Chondrocyte (in vitro differentiated cells): ENCODE measurements around the gene CIT. TPM values are rescaled to one million over a fixed set of nuclear protein-coding genes. Genes with fewer than 3 reads are reported as not detected.

Experiments
- DNase-seq: peaks from one replicate; pipeline ENCODE4 v3.0.0; 2021; ENCODE audit warnings: mixed read lengths, low spot score
- H3K27ac Mint-ChIP-seq: one replicate; pipeline ENCODE4 v1.8.0; 2021; ENCODE audit warnings: mild to moderate bottlenecking, moderate library complexity, mixed read lengths; ENCODE audit not compliant: unreplicated experiment
- H3K27me3 Mint-ChIP-seq: 2 replicates; pipeline ENCODE4 v1.8.0; 2021; ENCODE audit warnings: low read depth, mixed read lengths
- H3K36me3 Mint-ChIP-seq: 2 replicates; pipeline ENCODE4 v1.8.0; 2021; ENCODE audit warnings: low read depth, mixed read lengths
- H3K4me1 Mint-ChIP-seq: 2 replicates; pipeline ENCODE4 v1.8.0; 2021; ENCODE audit warnings: low read depth, mild to moderate bottlenecking, mixed read lengths
- H3K4me3 Mint-ChIP-seq: one replicate; pipeline ENCODE4 v1.8.0; 2021; ENCODE audit warnings: mild to moderate bottlenecking, moderate library complexity, mixed read lengths; ENCODE audit not compliant: unreplicated experiment
- H3K9me3 Mint-ChIP-seq: 2 replicates; pipeline ENCODE4 v1.8.0; 2021; ENCODE audit warnings: low read depth, mixed read lengths
- total RNA-seq: library from RNA; stranded (reverse); gene quantifications from 3 replicates; pipeline ENCODE4 v1.2.1, GENCODE V29; 2021
- TF ChIP-seq, protein P1 (sequence below): fragments of 200-600 bp; sonication (generic); IDR thresholded peaks from 2 replicates; pipeline ENCODE4 v1.5.0; 2021; ENCODE audit warnings: antibody characterized with exemption, mild to moderate bottlenecking, moderate library complexity

CIT gene
- total RNA-seq, 1 donor from 2014 or later: 9.9 TPM

DNA sequence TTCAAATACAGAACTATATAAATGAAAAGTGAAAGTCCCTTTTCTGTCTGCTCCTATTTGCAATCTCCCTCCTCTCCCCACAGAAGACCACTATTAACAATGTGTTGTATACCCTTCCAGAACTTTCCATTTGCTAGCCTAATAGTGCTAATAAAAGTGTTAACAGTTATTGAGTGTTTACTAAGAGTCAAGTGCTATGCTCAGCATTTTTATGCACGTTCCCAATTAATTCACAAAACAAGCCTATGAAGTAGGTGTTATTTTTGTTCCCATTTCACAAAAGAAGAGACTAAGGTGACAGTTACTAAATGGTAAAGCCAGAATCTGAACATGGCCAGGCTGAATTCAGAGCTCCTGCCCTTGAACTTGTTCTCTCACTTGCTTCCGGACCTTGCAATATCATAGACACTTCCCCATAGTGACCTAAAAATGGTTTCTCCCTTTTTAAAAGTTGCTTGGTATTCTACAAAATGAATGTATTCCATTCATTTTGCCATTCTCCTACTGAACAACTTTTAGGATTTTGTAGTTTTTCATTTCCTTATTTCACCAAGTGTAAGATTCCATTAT lies 210.8 kb downstream of the CIT start:
- TF ChIP-seq, protein P1, sequence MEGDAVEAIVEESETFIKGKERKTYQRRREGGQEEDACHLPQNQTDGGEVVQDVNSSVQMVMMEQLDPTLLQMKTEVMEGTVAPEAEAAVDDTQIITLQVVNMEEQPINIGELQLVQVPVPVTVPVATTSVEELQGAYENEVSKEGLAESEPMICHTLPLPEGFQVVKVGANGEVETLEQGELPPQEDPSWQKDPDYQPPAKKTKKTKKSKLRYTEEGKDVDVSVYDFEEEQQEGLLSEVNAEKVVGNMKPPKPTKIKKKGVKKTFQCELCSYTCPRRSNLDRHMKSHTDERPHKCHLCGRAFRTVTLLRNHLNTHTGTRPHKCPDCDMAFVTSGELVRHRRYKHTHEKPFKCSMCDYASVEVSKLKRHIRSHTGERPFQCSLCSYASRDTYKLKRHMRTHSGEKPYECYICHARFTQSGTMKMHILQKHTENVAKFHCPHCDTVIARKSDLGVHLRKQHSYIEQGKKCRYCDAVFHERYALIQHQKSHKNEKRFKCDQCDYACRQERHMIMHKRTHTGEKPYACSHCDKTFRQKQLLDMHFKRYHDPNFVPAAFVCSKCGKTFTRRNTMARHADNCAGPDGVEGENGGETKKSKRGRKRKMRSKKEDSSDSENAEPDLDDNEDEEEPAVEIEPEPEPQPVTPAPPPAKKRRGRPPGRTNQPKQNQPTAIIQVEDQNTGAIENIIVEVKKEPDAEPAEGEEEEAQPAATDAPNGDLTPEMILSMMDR: no peak
- no peak overlapping the region for H3K27ac Mint-ChIP-seq
- no peak overlapping the region for H3K4me3 Mint-ChIP-seq
- H3K27me3 Mint-ChIP-seq: peaks cover 13% of the 10 kb centered on the region
- no peak for DNase-seq
- peaks cover 1% of the 10 kb centered on the region for H3K36me3 Mint-ChIP-seq
- H3K9me3 Mint-ChIP-seq: no peaks in the 10 kb centered on the region
- peaks cover 31% of the 10 kb centered on the region for H3K4me1 Mint-ChIP-seq

DNA sequence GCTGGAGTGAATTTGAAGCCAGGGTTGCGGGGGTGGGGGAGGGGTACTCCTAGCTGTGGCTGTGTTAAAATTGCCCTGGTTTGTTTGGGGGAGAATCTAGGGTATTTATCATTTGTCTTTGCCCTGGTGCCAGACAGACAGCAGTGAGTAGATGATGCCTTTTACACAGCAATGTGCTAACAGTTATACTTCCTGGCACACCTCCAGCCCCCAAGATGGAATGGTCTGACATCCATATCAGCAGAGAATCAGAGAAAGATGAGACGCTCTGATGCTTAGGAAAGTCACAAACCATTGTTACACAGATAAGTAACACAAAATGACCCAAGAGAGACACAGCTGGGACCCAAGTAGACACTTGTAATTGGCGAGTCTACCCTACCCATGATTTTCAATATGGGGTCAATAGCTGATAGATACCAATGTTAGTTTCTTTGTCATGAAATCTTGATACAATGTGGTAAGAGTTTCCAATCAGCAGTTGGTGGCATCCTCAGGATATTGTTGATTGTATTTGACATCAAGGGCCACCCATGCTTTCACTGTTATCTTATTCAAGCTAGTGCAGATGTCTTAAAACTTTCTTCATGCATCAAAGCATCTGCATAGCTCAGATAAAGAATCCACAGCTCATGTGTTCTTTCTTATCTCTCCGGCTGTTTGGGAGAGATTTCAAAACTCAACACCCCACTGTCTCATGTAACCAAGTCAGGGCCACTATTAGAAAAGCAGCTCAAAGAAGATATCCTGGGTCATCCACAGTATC lies 211.8 kb downstream of the CIT start:
- Mint-ChIP-seq H3K4me1 (peaks cover 24% of the 10 kb centered on the region), H3K4me3 (no peak overlapping the region), H3K27ac (no peak overlapping the region), H3K27me3 (peaks cover 15% of the 10 kb centered on the region), H3K9me3 (no peaks in the 10 kb centered on the region), H3K36me3 (peaks cover 1% of the 10 kb centered on the region)
- TF ChIP-seq, protein P1: no peak
- no peak for DNase-seq

DNA sequence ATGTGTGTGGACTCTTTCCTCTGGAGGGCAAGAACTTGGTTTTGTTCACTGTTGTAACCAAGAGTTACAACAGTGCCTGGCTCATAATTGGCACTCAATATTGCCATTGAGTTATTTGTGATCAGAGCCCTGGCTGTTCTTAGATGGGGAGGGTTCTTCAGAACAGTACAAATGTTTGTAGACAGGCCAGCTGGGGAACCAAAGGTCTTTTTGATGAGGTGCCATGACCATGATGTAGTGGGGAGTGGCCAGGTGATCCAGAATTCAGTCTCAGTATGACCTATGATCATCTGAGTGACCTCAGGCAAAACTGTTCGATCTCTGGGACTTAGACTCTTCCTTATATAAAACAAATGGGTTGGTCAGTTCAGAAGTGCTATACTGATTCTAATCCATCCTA lies 212.5 kb downstream of the CIT start:
- no peak for DNase-seq
- H3K4me3 Mint-ChIP-seq: no peak overlapping the region

DNA sequence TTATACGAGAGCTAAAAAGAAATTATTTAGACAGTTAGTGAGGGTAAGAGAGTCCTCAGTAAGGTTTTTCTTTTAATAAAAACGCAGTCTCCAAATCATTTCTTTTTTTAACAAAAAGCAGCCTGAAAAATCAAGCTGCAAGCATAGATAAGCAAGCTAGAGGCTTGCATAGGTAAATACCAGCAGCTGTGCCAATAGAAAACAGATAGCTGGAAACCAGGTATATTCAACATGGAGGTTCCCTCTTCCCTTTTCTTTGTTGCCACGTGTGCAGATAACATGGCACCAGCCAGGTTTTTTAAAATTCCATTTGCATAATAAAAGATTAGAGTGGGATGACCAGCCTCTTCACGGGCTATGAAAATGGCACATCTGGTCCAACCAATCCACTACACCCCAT lies 215.2 kb downstream of the CIT start:
- Mint-ChIP-seq H3K4me3 (no peak overlapping the region), H3K9me3 (no peaks in the 10 kb centered on the region), H3K27ac (no peak overlapping the region), H3K36me3 (no peaks in the 10 kb centered on the region), H3K4me1 (peaks cover under 1% of the 10 kb centered on the region), H3K27me3 (peaks cover 20% of the 10 kb centered on the region)
- TF ChIP-seq, protein P1: no peak
- no peak for DNase-seq

More for the DNA sequence above, 212.5 kb downstream of the CIT start:
- Mint-ChIP-seq H3K4me1 (peaks cover 17% of the 10 kb centered on the region), H3K27me3 (peaks cover 18% of the 10 kb centered on the region), H3K27ac (no peak overlapping the region), H3K9me3 (no peaks in the 10 kb centered on the region), H3K36me3 (no peaks in the 10 kb centered on the region)
- TF ChIP-seq, protein P1: no peak

DNA sequence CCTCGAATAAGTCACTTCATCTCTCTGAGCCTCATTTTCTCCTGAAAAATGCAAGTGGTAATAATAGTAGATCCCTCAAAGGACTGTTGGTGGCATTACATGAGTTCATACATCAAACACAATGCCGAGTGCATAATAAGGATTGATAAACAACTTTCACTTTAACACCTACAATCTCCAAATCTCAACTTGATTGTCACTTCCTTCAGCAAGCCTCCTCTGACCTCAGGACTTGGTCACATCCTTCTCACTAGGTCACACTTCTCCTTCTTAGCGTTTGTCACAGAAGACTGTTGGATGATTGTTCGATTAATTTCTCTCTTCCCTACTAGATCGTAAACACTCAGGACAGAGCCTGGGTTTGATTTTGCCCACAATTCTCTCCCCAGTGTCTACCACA lies 217.0 kb downstream of the CIT start:
- no peak overlapping the region for H3K4me3 Mint-ChIP-seq
- no peak overlapping the region for H3K27ac Mint-ChIP-seq
- DNase-seq: no peak
- H3K4me1 Mint-ChIP-seq: no peaks in the 10 kb centered on the region
- H3K9me3 Mint-ChIP-seq: no peaks in the 10 kb centered on the region
- no peaks in the 10 kb centered on the region for H3K36me3 Mint-ChIP-seq
- H3K27me3 Mint-ChIP-seq: peaks cover 20% of the 10 kb centered on the region
- TF ChIP-seq, protein P1: no peak
